Natural killer cell treated with Interleukin-12 subunit alpha and Interleukin-12 subunit beta and Interleukin-15 and Interleukin-18, amount 100 ng/mL, for 72 hours (primary cell): ENCODE data around the gene COMT. TPM values are rescaled to one million over a fixed set of nuclear protein-coding genes. Genes with fewer than 3 reads are reported as not detected.

Source experiments
- ATAC-seq, 2 donors: fragments of 150-1000 bp; cut with Tn5 transposase in 1 of 2; sonication (Bioruptor Pico), chemical (Tn5 transposase) in 1 of 2; 2 replicates each; pipeline ENCODE4 v1.10.0; 2021
- DNase-seq: peaks from one replicate; pipeline ENCODE4 v3.0.0; 2022; ENCODE audit warnings: low spot score
- H3K27ac Mint-ChIP-seq, 2 donors: 1 replicate in 1 of 2; 2 replicates in 1 of 2; pipeline ENCODE4 v1.8.0; 2022; ENCODE audit warnings: mixed read lengths in 2 of 2, mild to moderate bottlenecking in 1 of 2, moderate library complexity in 1 of 2
- H3K27me3 Mint-ChIP-seq, 2 donors: 1 replicate in 1 of 2; 2 replicates in 1 of 2; pipeline ENCODE4 v1.8.0; 2022; ENCODE audit warnings: mixed read lengths in 2 of 2
- H3K36me3 Mint-ChIP-seq: one replicate; pipeline ENCODE4 v1.8.0; 2022; ENCODE audit warnings: mixed read lengths
- H3K4me1 Mint-ChIP-seq, 2 donors: 1 replicate in 1 of 2; 2 replicates in 1 of 2; pipeline ENCODE4 v1.8.0; 2022; ENCODE audit warnings: low read depth in 2 of 2, mixed read lengths in 2 of 2, mild to moderate bottlenecking in 1 of 2
- H3K4me3 Mint-ChIP-seq: one replicate; pipeline ENCODE4 v1.8.0; 2022; ENCODE audit warnings: mixed read lengths
- H3K9me3 Mint-ChIP-seq: 2 replicates; pipeline ENCODE4 v1.8.0; 2022; ENCODE audit warnings: mixed read lengths
- total RNA-seq, 2 donors: library from RNA; stranded (reverse); gene quantifications; one replicate each; pipeline ENCODE4 v1.2.3, GENCODE V29; 2022

The COMT gene
- 100 to 1,000 TPM; 141 to 223 TPM for total RNA-seq

GRCh38 chr22:19941365-19942082 lies at the start of gene COMT, which contains the start of gene TXNRD2:
Gene COMT (plus strand): TSS chr22:19941772. CDS start chr22:19962527, 20,755 bp downstream.
Gene TXNRD2 (minus strand): TSS chr22:19941818. CDS start chr22:19941803, 15 bp downstream.
- Mint-ChIP-seq H3K27me3 (no peaks in the 10 kb centered on the region), H3K36me3 (peaks cover 8% of the 10 kb centered on the region), H3K4me1 (peaks cover 31 to 35% of the 10 kb centered on the region in 2 donors), H3K4me3 (peak within 1 kb of the TSS; percentile 94), H3K9me3 (peaks cover 3% of the 10 kb centered on the region), H3K27ac (peak within 1 kb of the TSS; percentile 96 to 99)
- DNase-seq (peak; percentile 86), ATAC-seq (peak; percentile 95 to 96)

GRCh38 chr22:19892257-19892879 lies 49.2 kb upstream of the COMT start:
- DNase-seq (no peak), ATAC-seq (peak; percentile 37 to 67)
- Mint-ChIP-seq H3K9me3 (no peaks in the 10 kb centered on the region), H3K4me1 (peaks cover 9 to 10% of the 10 kb centered on the region in 2 donors), H3K36me3 (no peaks in the 10 kb centered on the region), H3K4me3 (peak overlapping the region; percentile 66), H3K27ac (peak overlapping the region in 1 of 2 donors; percentile 56), H3K27me3 (no peaks in the 10 kb centered on the region)

- H3K4me1 Mint-ChIP-seq = peaks cover 9 to 10% of the 10 kb centered on the region in 2 donors
- H3K36me3 Mint-ChIP-seq = no peaks in the 10 kb centered on the region
- H3K27me3 Mint-ChIP-seq = no peaks in the 10 kb centered on the region
- H3K4me3 Mint-ChIP-seq = no peak overlapping the region
- no peak for ATAC-seq
- no peak overlapping the region for H3K27ac Mint-ChIP-seq
- DNase-seq = no peak
- no peaks in the 10 kb centered on the region for H3K9me3 Mint-ChIP-seq
Observed at GRCh38 chr22:19892925-19893324, 48.6 kb upstream of the COMT start.

DNA sequence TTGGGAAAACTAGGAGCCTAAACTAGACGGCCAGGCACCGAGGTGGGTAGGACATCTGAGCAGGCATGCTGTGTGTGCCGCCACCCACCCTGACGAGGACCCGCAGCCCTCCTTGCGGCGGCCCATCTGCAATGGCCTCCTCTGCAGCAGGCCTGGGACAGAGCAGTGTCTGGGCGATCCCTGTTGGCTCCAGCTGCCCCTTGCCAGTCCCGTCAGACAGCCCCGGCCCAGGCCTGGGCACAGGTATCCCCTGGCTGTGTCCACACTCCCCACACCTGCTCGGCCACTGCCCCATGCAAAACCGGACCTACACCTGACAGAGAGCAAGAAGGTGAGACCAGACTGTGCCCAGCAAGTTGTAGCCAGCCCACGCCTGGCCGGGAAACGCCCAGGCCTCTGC lies 48.2 kb upstream of the COMT start:
- Mint-ChIP-seq H3K4me1 (peaks cover 9 to 10% of the 10 kb centered on the region in 2 donors), H3K9me3 (no peaks in the 10 kb centered on the region), H3K27ac (no peak overlapping the region), H3K36me3 (no peaks in the 10 kb centered on the region), H3K27me3 (no peaks in the 10 kb centered on the region), H3K4me3 (no peak overlapping the region)
- ATAC-seq = no peak
- no peak for DNase-seq

DNA sequence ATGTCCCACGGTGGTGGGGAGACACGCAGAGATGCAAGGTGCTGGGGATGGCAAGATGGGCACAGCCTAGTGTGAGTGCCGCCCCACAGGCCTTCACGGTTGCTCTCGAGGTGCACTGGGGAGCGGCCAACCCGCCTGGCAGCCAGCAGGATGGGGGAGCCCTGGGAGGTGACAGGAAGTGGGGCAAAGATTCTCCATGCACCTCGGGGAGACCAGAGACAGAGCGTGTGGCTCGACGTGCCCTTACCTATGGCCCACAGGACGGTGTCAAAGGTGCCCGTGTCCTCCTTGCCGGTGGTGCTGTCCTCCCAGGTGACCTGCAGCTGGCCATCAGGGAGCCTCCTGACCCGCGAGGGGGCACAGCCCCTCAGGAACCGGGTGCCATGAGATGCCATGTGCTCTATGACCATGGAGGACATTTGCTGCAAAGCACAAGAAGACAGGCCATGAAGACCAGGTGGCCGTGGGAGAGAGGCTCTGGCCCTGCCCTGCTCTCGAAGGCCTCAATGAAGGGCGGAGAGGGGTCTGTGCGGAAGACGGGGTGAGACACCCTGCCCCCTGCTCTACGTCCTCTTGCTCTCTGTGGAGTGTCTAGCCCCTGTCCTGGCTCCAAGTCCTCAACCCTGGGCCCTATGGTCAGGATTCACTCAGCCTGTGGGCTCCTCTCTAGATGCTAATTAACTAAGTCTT lies 46.3 kb upstream of the COMT start:
- no peaks in the 10 kb centered on the region for H3K36me3 Mint-ChIP-seq
- no peak overlapping the region for H3K27ac Mint-ChIP-seq
- no peak overlapping the region for H3K4me3 Mint-ChIP-seq
- DNase-seq (no peak), ATAC-seq (no peak)
- H3K4me1 Mint-ChIP-seq = peaks cover 9 to 10% of the 10 kb centered on the region in 2 donors
- H3K9me3 Mint-ChIP-seq = no peaks in the 10 kb centered on the region
- H3K27me3 Mint-ChIP-seq = no peaks in the 10 kb centered on the region

GRCh38 chr22:19896665-19897355 lies 44.8 kb upstream of the COMT start:
- Mint-ChIP-seq H3K9me3 (no peaks in the 10 kb centered on the region), H3K27me3 (no peaks in the 10 kb centered on the region), H3K4me3 (no peak overlapping the region), H3K36me3 (no peaks in the 10 kb centered on the region), H3K4me1 (peaks cover 1 to 2% of the 10 kb centered on the region in 2 donors), H3K27ac (no peak overlapping the region)
- DNase-seq = no peak
- peak in 1 of 2 donors; percentile 25 for ATAC-seq

DNA sequence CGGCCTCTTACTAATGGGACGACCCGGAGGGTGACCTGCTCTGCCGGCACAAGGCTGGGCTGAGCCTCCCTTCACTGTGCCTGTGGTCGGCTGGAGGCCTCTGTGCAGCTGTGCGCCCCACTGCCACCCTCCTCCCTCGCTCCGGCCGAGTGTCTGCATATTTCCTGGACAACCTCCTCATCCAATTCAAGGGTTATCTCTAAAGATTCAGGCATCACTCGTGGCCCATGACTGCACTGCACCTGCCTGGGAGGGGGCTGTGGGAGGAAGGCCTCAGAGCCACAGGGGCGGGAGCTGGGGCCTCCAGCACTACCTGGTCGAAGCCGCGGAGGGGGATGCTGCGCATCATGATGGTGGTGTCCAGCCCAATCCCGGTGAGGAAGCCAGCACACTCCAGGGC lies 43.8 kb upstream of the COMT start:
- no peak for DNase-seq
- no peak overlapping the region for H3K4me3 Mint-ChIP-seq
- no peaks in the 10 kb centered on the region for H3K9me3 Mint-ChIP-seq
- no peak overlapping the region for H3K27ac Mint-ChIP-seq
- no peaks in the 10 kb centered on the region for H3K4me1 Mint-ChIP-seq
- no peaks in the 10 kb centered on the region for H3K36me3 Mint-ChIP-seq
- no peaks in the 10 kb centered on the region for H3K27me3 Mint-ChIP-seq
- ATAC-seq = no peak

- Mint-ChIP-seq H3K4me3 (no peak overlapping the region), H3K27me3 (no peaks in the 10 kb centered on the region), H3K9me3 (no peaks in the 10 kb centered on the region), H3K4me1 (no peaks in the 10 kb centered on the region), H3K36me3 (no peaks in the 10 kb centered on the region), H3K27ac (no peak overlapping the region)
- DNase-seq (no peak), ATAC-seq (no peak)
Observed at GRCh38 chr22:19898145-19898544, 43.4 kb upstream of the COMT start.

GRCh38 chr22:19898831-19899567 lies 42.6 kb upstream of the COMT start:
- Mint-ChIP-seq H3K4me3 (no peak overlapping the region), H3K36me3 (no peaks in the 10 kb centered on the region), H3K27me3 (no peaks in the 10 kb centered on the region), H3K27ac (no peak overlapping the region), H3K4me1 (no peaks in the 10 kb centered on the region), H3K9me3 (no peaks in the 10 kb centered on the region)
- ATAC-seq = no peak
- no peak for DNase-seq

DNA sequence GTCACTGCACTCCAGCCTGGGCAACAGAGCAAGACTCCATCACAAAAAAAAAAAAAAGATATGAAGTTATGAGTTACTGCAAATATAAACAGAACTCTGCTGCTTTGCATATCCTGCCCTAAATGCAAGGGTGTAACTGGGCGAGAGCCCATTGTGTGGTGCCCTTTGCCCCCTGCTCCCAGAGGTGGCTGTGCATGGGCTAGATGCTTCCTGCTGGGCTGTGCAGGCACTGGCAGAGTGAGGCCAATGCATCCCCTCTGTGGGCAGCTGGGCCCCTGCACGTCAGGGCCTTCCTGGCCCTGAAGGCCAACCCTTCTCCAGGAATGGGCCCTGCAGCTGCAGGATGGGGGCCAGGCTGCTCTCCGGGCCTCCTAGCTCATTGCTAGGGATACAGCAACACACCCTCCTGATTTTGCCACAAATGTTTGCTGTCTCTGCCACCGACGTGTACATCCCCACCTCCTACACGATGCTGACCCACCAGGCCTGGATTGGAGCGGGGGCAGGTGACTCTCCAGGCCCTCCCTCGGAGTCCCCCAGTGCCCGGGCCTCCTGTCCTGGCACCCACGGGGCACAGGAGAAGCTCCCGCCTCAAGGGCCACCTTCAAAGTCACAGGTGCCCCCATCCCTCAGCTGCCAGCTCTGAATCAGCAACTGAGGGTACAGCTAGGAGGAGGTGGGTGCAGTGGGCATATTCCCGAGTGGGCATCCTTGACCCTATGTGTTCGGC lies 40.7 kb upstream of the COMT start:
- Mint-ChIP-seq H3K36me3 (no peaks in the 10 kb centered on the region), H3K27me3 (no peaks in the 10 kb centered on the region), H3K4me1 (no peaks in the 10 kb centered on the region), H3K27ac (no peak overlapping the region), H3K9me3 (no peaks in the 10 kb centered on the region), H3K4me3 (no peak overlapping the region)
- ATAC-seq (no peak), DNase-seq (no peak)

- H3K36me3 Mint-ChIP-seq = no peaks in the 10 kb centered on the region
- H3K9me3 Mint-ChIP-seq = no peaks in the 10 kb centered on the region
- no peak overlapping the region for H3K27ac Mint-ChIP-seq
- H3K27me3 Mint-ChIP-seq = no peaks in the 10 kb centered on the region
- DNase-seq (no peak), ATAC-seq (no peak)
- H3K4me1 Mint-ChIP-seq = no peaks in the 10 kb centered on the region
- H3K4me3 Mint-ChIP-seq = no peak overlapping the region
Observed at GRCh38 chr22:19901577-19902244, 39.9 kb upstream of the COMT start.

DNA sequence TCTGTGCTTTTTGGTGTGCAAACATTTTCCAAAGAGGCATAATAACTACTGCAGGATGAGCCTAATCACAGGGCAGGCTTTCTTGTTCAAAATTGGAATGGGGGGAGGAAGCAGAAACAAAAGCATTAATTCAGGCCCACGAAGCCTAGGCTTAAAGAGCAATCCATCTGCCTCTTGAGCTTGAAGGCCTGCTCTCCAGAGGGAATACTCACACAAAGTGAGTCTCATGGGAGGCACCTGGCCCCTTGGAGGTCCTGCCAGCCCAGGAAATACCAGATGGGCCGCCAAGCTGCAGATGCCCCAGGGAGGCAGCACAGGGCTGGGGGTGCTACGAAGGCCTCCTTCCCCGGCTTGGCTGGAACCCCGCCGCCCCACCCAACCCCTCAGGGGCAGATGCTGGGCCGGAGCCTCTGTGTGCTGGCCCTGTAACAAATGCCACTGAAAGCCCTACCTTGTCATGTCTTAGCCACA lies 39.3 kb upstream of the COMT start:
- ATAC-seq (no peak), DNase-seq (no peak)
- Mint-ChIP-seq H3K27me3 (no peaks in the 10 kb centered on the region), H3K4me1 (no peaks in the 10 kb centered on the region), H3K9me3 (no peaks in the 10 kb centered on the region), H3K36me3 (no peaks in the 10 kb centered on the region), H3K4me3 (no peak overlapping the region), H3K27ac (no peak overlapping the region)
